Measurements from ENCODE around the gene ATP1B3. TPM values are rescaled to one million over a fixed set of nuclear protein-coding genes. Genes with fewer than 3 reads are reported as not detected.

ATP1B3 gene
- total and polyA plus RNA-seq, 10 of the 15 experiments (the other 5 are each of a cell fraction or from before 2014, with no cell fraction given) = 41.4 to 200 (median 94.0) TPM

- DNase-seq (ENCODE audit: low read depth, low spot score) = no peak
- Histone ChIP-seq H3K4me1 (ENCODE audit: control insufficient read depth, insufficient read depth, low read length) (no peaks in the 10 kb centered on the region), H3K4me3 (no peak overlapping the region), H3K27me3 (replicated peaks in 1 of 2; ENCODE audit: control insufficient read depth in 2 of 2, insufficient read depth in 2 of 2, low read length in 1 of 2) (peaks cover 0 to 4% of the 10 kb centered on the region in 2 experiments; a peak in 2 of 4 replicates), H3K4me2 (ENCODE audit: control insufficient read depth, insufficient read depth) (no peak overlapping the region), H3K9me3 (replicated peaks; ENCODE audit: control insufficient read depth, insufficient read depth, low read length) (no peaks in the 10 kb centered on the region), H3K79me2 (ENCODE audit: control insufficient read depth, insufficient read depth, low read length) (no peaks in the 10 kb centered on the region), H3K36me3 (ENCODE audit: control insufficient read depth in 2 of 2, insufficient read depth in 2 of 2, low read length in 1 of 2) (no peaks in the 10 kb centered on the region), H2AFZ (ENCODE audit: control insufficient read depth, low read depth, low read length) (no peak overlapping the region), H3K9ac (ENCODE audit: control insufficient read depth, insufficient read depth, low read length) (no peak overlapping the region), H4K20me1 (ENCODE audit: control insufficient read depth, insufficient read depth) (no peaks in the 10 kb centered on the region), H3K27ac (ENCODE audit: control insufficient read depth, insufficient read depth) (no peak overlapping the region)
- in situ Hi-C loops (cut with MboI) = no loop called here
- ChIA-PET CTCF (no interaction called here), POLR2A (no interaction called here), SMC1A (ENCODE audit: uncharacterized antibody, unreplicated experiment) (no interaction called here), RAD21 (ENCODE audit: unreplicated experiment) (no interaction called here)
- no peak for FAIRE-seq
- WGBS (ENCODE audit: insufficient coverage, insufficient replicate concordance, low lambda C conversion rate, missing lambda C conversion rate) = 70% methylated on average over 4 of the region's 4 CpGs
- no TSS peak for BruUV-seq (replicated peaks)
- ATAC-seq = no peak
- intact Hi-C loops (cut with micrococcal nuclease; ENCODE audit: unreplicated experiment) = no loop called here
- TF ChIP-seq ZNF274 (IDR thresholded peaks at IDR 0.05; ENCODE audit: insufficient read depth, insufficient read length) = no peak
- TF ChIP-seq ZBTB40 (IDR thresholded peaks at IDR 0.05; ENCODE audit: borderline replicate concordance) = no peak
- no peak for TF ChIP-seq MEF2A (IDR thresholded peaks at IDR 0.05; ENCODE audit: insufficient read depth, low read depth, low read length)
- no peak for TF ChIP-seq FOXK2 (IDR thresholded peaks at IDR 0.05)
- TF ChIP-seq ZBTB11 (CRISPR knock-in tag; IDR thresholded peaks at IDR 0.05) = no peak
- TF ChIP-seq SMAD5 (IDR thresholded peaks at IDR 0.05; ENCODE audit: low read depth) = no peak
- no peak for TF ChIP-seq POLR2AphosphoS5 (IDR thresholded peaks at IDR 0.05; ENCODE audit: low read length)
- TF ChIP-seq NFYA (IDR thresholded peaks at IDR 0.05; ENCODE audit: borderline replicate concordance, low read depth, low read length) = no peak
- TF ChIP-seq CTCF (IDR thresholded peaks at IDR 0.05 in 2 of 3, conservative IDR thresholded peaks at IDR 0.05 in 1 of 3; ENCODE audit: control insufficient read depth in 2 of 3, extremely low read depth in 1 of 3, insufficient read depth in 1 of 3, low read depth in 3 of 3, low read length in 3 of 3) = no peak
- TF ChIP-seq ZNF592 (IDR thresholded peaks at IDR 0.05) = no peak
Measured at GRCh38 chr3:141853081-141853601, 23.3 kb upstream of the ATP1B3 start.

Data from GM12878 (cell line).